GM12892 (cell line): Measurements from ENCODE around the gene APOA4.

ENCODE experiments used
- POLR2A ChIP-seq: IDR thresholded peaks from 2 replicates; pipeline ENCODE4 v1.6.1; 2011; ENCODE audit warnings: low read depth, low read length, control low read depth
- POLR2AphosphoS5 ChIP-seq: IDR thresholded peaks from 2 replicates; pipeline ENCODE4 v1.6.1; 2011; ENCODE audit warnings: low read depth, low read length, control low read depth
- TAF1 ChIP-seq: IDR thresholded peaks from 2 replicates; pipeline ENCODE4 v1.6.1; 2011; ENCODE audit warnings: low read depth, mild to moderate bottlenecking, control low read depth, low read length, borderline replicate concordance

- no peak for TF ChIP-seq POLR2A
- TF ChIP-seq POLR2AphosphoS5 = no peak
- TF ChIP-seq TAF1 = no peak
Observed at GRCh38 chr11:116804001-116804400, 19.1 kb downstream of the APOA4 start.
